HCT116 (cell line): ENCODE data around the gene BORCS8. TPM values are rescaled to one million over a fixed set of nuclear protein-coding genes. Genes with fewer than 3 reads are reported as not detected.

Experiments used
- ATAC-seq: fragments of 200-7000 bp; cut with Tn5 transposase; 2 replicates; pipeline ENCODE4 v1.9.1; 2020; ENCODE audit warnings: mild to moderate bottlenecking, moderate library complexity
- BruUV-seq: library from RNA; stranded (reverse); fragments of 400-500 nt; replicated peaks from 2 replicates; lab custom pipeline; 2021; lab: Mats Ljungman, UMichigan
- CTCF ChIA-PET: fragments of 300-600 bp; sonication (Branson Sonifier 250); formaldehyde crosslinking; loops from one replicate; lab custom pipeline; 2021; ENCODE audit warnings: antibody characterized with exemption; lab: Charles Lee
- POLR2A ChIA-PET: fragments of 300-600, 350-600 bp; sonication (Branson Sonifier 250); formaldehyde crosslinking; loops from one replicate; lab custom pipeline; 2021; ENCODE audit warnings: antibody characterized with exemption; lab: Charles Lee
- RAD21 ChIA-PET, 2 experiments: fragments of 300-600 bp; sonication (Branson Sonifier 250); formaldehyde crosslinking; loops; one replicate each; lab custom pipeline; 2023; ENCODE audit warnings: low total read pairs in 2 of 2; ENCODE audit not compliant: uncharacterized antibody in 2 of 2, unreplicated experiment in 2 of 2, low non-redundant PET in 1 of 2; lab: Charles Lee
- DNase-seq: peaks from one replicate; pipeline ENCODE4 v3.0.0-alpha.2; 2010; ENCODE audit warnings: low read depth, low spot score
- H2AFZ ChIP-seq: fragments of 200-600 bp; shearing (Covaris generic), sonication (generic); 2 replicates; pipeline ENCODE4 v1.6.1; 2017; ENCODE audit warnings: low read depth, mixed run types, mixed read lengths, antibody characterized with exemption, low read length; ENCODE audit not compliant: poor library complexity, severe bottlenecking
- H3K27ac ChIP-seq: 2 replicates; pipeline ENCODE4 v1.5.1; 2012; ENCODE audit warnings: low read depth, low read length
- H3K27me3 ChIP-seq: fragments of 200-600 bp; sonication (generic); 2 replicates; pipeline ENCODE4 v1.6.1; 2016; ENCODE audit warnings: mixed run types, low read length, mixed read lengths; ENCODE audit not compliant: insufficient read depth
- H3K36me3 ChIP-seq, 2 experiments: fragments of 200-500 bp in 1 of 2; fragments of 200-600 bp in 1 of 2; sonication (Bioruptor generic) in 1 of 2; sonication (generic) in 1 of 2; 2 replicates each; pipeline versions ENCODE4 v1.5.1 to v1.6.1; 2014 to 2016; ENCODE audit warnings: low read length in 2 of 2, inconsistent platforms in 1 of 2, mixed read lengths in 1 of 2, mixed run types in 1 of 2; ENCODE audit not compliant: insufficient read depth in 2 of 2, control insufficient read depth in 1 of 2
- H3K4me1 ChIP-seq, 2 experiments: fragments of 200-600 bp in 1 of 2; sonication (generic) in 1 of 2; 2 replicates each; pipeline versions ENCODE4 v1.5.1 to v1.6.1; 2012 to 2017; ENCODE audit warnings: low read length in 2 of 2, inconsistent platforms in 1 of 2, mild to moderate bottlenecking in 1 of 2, mixed read lengths in 1 of 2, mixed run types in 1 of 2, moderate library complexity in 1 of 2; ENCODE audit not compliant: insufficient read depth in 2 of 2, control insufficient read depth in 1 of 2
- H3K4me2 ChIP-seq: fragments of 200-600 bp; sonication (generic); 2 replicates; pipeline ENCODE4 v1.6.1; 2017; ENCODE audit warnings: mixed run types, low read length, mixed read lengths
- H3K4me3 ChIP-seq, 2 experiments: fragments of 200-600 bp in 1 of 2; sonication (generic) in 1 of 2; replicated peaks in 1 of 2; 2 replicates each; pipeline ENCODE4 v1.5.1; 2011 to 2016; ENCODE audit warnings: low read length in 2 of 2, control low read depth in 1 of 2, low read depth in 1 of 2, mild to moderate bottlenecking in 1 of 2, mixed read lengths in 1 of 2, mixed run types in 1 of 2
- H3K79me2 ChIP-seq: fragments of 200-600 bp; sonication (generic); 2 replicates; pipeline ENCODE4 v1.6.1; 2017; ENCODE audit warnings: mild to moderate bottlenecking, mixed run types, low read length, moderate library complexity, mixed read lengths; ENCODE audit not compliant: insufficient read depth
- H3K9ac ChIP-seq: fragments of 200-600 bp; sonication (generic); 2 replicates; pipeline ENCODE4 v1.6.1; 2016; ENCODE audit warnings: low read length, mixed read lengths
- H3K9me2 ChIP-seq: fragments of 200-600 bp; sonication (generic), shearing (Covaris generic); 2 replicates; pipeline ENCODE4 v1.6.1; 2017; ENCODE audit warnings: mixed run types, mild to moderate bottlenecking, moderate library complexity; ENCODE audit not compliant: insufficient read depth
- H3K9me3 ChIP-seq, 2 experiments: fragments of 200-500 bp in 1 of 2; fragments of 200-600 bp in 1 of 2; sonication (Bioruptor generic) in 1 of 2; sonication (generic) in 1 of 2; 2 replicates each; pipeline ENCODE4 v1.6.1; 2014 to 2017; ENCODE audit warnings: low read length in 2 of 2, mixed read lengths in 2 of 2, inconsistent platforms in 1 of 2, low read depth in 1 of 2, mild to moderate bottlenecking in 1 of 2, mixed run types in 1 of 2, moderate library complexity in 1 of 2; ENCODE audit not compliant: control insufficient read depth in 1 of 2, insufficient read depth in 1 of 2
- H4K20me1 ChIP-seq: fragments of 200-600 bp; sonication (generic), shearing (Covaris generic); 2 replicates; pipeline ENCODE4 v1.6.1; 2017; ENCODE audit warnings: mixed run types, mild to moderate bottlenecking, moderate library complexity; ENCODE audit not compliant: insufficient read depth
- CBX3 ChIP-seq: IDR thresholded peaks from 2 replicates; pipeline ENCODE4 v1.6.1; 2012; ENCODE audit warnings: low read depth
- EGR1 ChIP-seq: IDR thresholded peaks from 2 replicates; pipeline ENCODE4 v1.6.1; 2012; ENCODE audit warnings: low read depth
- ELF1 ChIP-seq: IDR thresholded peaks from 2 replicates; pipeline ENCODE4 v1.6.1; 2012; ENCODE audit warnings: low read depth, borderline replicate concordance
- EZH2 ChIP-seq: fragments of 200-600 bp; sonication (generic); IDR thresholded peaks from 2 replicates; pipeline ENCODE4 v1.6.1; 2017; ENCODE audit warnings: antibody characterized with exemption, mixed run types
- FOSL1 ChIP-seq: IDR thresholded peaks from 2 replicates; pipeline ENCODE4 v1.6.1; 2012; ENCODE audit warnings: low read depth
- REST ChIP-seq: IDR thresholded peaks from 2 replicates; pipeline ENCODE4 v1.6.1; 2012; ENCODE audit warnings: low read depth
- TCF7L2 ChIP-seq: IDR thresholded peaks from 2 replicates; pipeline ENCODE4 v1.7.0; 2011; ENCODE audit warnings: borderline replicate concordance, inconsistent platforms; ENCODE audit not compliant: insufficient read depth, insufficient read length; ENCODE audit errors: extremely low read depth
- ZFX ChIP-seq: fragments of 450-650 bp; IDR thresholded peaks from 2 replicates; pipeline ENCODE4 v1.6.1; 2017
- intact Hi-C: fragments of 100-400 bp; cut with micrococcal nuclease; formaldehyde crosslinking; loops from 2 replicates; pipeline ENCODE4 v1.10.0; 2022
- total RNA-seq: library from RNA; stranded (reverse); gene quantifications from one replicate; pipeline ENCODE4 v1.2.1, GENCODE V29; 2021; ENCODE audit not compliant: unreplicated experiment

The BORCS8 gene
- total RNA-seq, 1 experiment from 2014 or later: 17.1 TPM

DNA sequence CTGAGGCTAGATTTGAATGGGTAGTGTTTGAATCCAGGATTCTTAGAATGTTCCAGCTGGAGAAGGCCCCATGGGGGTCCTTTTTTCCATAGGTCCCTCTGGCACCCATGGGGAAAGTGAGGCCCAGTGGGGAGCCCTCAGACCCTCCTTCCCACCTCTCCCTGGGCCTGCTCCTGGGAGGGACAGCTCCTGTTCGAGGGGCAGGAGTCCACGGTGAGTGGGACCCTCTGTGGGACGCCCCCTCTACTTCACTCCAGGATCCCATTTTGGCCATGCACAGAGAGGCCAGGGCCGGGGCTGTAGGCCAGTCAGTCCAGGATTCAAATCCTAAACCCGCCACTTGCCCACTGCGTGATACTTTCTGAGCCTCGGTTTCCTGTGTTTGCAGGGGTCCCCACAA lies 29.5 kb downstream of the BORCS8 start:
- BruUV-seq: no TSS peak

GRCh38 chr19:19160461-19161035 lies 31.4 kb downstream of the BORCS8 start:
- POLR2A ChIA-PET: no interaction called here
- intact Hi-C loops: no loop called here
- H3K4me3 ChIP-seq: no peak overlapping the region
- no TSS peak for BruUV-seq
- no peak overlapping the region for H3K4me2 ChIP-seq
- H3K9ac ChIP-seq: no peak overlapping the region
- H3K79me2 ChIP-seq: no peaks in the 10 kb centered on the region
- H3K27ac ChIP-seq: no peak overlapping the region
- H3K4me1 ChIP-seq: no peaks in the 10 kb centered on the region
- ATAC-seq (no peak), DNase-seq (no peak)
- CTCF ChIA-PET: no interaction called here
- H4K20me1 ChIP-seq: no peaks in the 10 kb centered on the region
- H2AFZ ChIP-seq: no peak overlapping the region
- RAD21 ChIA-PET: no interaction called here
- no peaks in the 10 kb centered on the region for H3K27me3 ChIP-seq
- no peaks in the 10 kb centered on the region for H3K9me3 ChIP-seq
- no peaks in the 10 kb centered on the region for H3K36me3 ChIP-seq
- no peak for TF ChIP-seq REST
- TF ChIP-seq CBX3: no peak
- no peak for TF ChIP-seq ZFX
- no peak for TF ChIP-seq ELF1
- no peaks in the 10 kb centered on the region for H3K9me2 ChIP-seq

More for the DNA sequence above, 29.5 kb downstream of the BORCS8 start:
- no peaks in the 10 kb centered on the region for H3K9me3 ChIP-seq
- no peak overlapping the region for H3K9ac ChIP-seq
- H3K27me3 ChIP-seq: no peaks in the 10 kb centered on the region
- H4K20me1 ChIP-seq: no peaks in the 10 kb centered on the region
- ChIA-PET POLR2A (no interaction called here), CTCF (no interaction called here), RAD21 (no interaction called here)
- no peaks in the 10 kb centered on the region for H3K36me3 ChIP-seq
- intact Hi-C loops: no loop called here
- H3K4me1 ChIP-seq: no peaks in the 10 kb centered on the region
- H3K27ac ChIP-seq: no peak overlapping the region
- H3K4me2 ChIP-seq: no peak overlapping the region
- H3K4me3 ChIP-seq: no peak overlapping the region
- no peaks in the 10 kb centered on the region for H3K9me2 ChIP-seq
- no peak for ATAC-seq
- no peak overlapping the region for H2AFZ ChIP-seq
- TF ChIP-seq TCF7L2 (no peak), CBX3 (no peak), ZFX (no peak), EGR1 (no peak), FOSL1 (no peak), EZH2 (no peak)
- TF ChIP-seq, all 23 proteins: peak for 0
- no peak for DNase-seq
- H3K79me2 ChIP-seq: no peaks in the 10 kb centered on the region
